Skin epidermis (tissue), 12 donors: ENCODE measurements around the gene FGF9.

Source experiments
- H3K27ac ChIP-seq, 21 experiments: fragments of 200-600 bp; sonication (generic) in 11 of 21; one replicate each; pipeline ENCODE4 v1.5.0; 2020; ENCODE audit warnings: mild to moderate bottlenecking in 3 of 21, inconsistent platforms in 2 of 21, moderate library complexity in 2 of 21
- H3K4me3 ChIP-seq, 7 experiments: fragments of 200-600 bp; sonication (generic) in 2 of 7; one replicate each; pipeline ENCODE4 v1.5.0; 2020; ENCODE audit warnings: inconsistent platforms in 2 of 7, mild to moderate bottlenecking in 2 of 7, moderate library complexity in 1 of 7

Gene FGF9

DNA sequence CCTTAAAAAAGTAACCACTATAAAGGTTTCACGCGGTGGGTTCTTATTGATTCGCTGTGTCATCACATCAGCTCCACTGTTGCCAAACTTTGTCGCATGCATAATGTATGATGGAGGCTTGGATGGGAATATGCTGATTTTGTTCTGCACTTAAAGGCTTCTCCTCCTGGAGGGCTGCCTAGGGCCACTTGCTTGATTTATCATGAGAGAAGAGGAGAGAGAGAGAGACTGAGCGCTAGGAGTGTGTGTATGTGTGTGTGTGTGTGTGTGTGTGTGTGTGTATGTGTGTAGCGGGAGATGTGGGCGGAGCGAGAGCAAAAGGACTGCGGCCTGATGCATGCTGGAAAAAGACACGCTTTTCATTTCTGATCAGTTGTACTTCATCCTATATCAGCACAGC is 30.6 kb downstream of the FGF9 start:
- Histone ChIP-seq H3K27ac (no peak overlapping the region), H3K4me3 (no peak overlapping the region)

DNA sequence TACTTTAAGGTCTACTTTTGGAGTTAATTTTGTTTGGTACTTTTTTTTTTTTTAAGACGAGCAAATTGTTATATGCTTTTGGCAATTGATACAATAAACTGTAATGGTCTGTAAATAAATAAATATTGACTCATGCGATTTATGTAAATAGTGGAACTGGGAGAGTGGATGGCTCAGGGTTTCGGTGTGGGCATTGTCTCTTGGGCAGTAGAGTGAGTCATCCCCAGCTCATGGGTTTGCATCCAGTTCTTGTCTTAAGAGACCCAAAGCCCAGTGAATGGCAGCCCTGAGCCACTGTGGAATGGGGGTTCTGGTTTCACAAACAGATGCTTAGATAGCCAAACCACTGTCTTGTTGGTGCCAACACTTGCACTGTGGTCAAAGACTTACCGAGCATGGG is 33.0 kb downstream of the FGF9 start:
- no peak overlapping the region for H3K27ac ChIP-seq
- no peak overlapping the region for H3K4me3 ChIP-seq

DNA sequence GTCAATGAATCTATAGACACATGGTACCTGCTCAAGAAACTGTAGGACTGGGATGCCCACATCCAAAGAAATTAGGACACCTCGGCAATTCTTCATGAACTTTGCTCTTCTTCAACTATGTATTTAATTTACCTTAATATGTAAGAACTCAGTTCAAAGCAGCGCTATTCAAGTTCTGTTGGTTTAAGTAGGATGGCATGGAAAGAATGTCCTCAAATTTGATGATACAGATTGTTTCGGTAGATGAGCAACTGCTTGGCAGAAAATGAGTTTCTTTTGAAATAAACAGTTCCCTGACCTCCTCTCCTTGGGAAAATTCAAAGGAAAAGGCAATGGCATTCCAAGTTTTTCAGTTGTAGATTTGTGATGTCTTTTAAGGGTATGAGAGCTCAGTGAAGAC is 36.7 kb downstream of the FGF9 start:
- Histone ChIP-seq H3K4me3 (no peak overlapping the region), H3K27ac (no peak overlapping the region)

DNA sequence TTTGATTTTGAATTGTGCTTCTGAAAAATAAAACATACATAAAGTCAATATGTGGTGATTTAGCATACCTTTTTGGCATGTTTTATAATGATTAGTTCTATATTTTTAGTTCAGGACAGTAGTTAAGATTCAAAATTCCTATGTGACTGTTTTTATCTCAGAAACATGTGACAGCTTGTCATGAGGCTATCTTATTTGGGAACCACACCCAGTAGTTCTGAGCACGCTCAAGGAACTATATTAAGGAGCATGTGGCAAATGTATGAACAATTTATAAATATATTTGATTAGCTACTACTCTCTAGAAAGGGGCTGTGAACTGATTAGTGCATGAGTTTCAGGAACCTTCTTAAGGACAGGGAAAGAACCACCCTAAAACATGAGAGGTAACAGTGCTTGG is 38.8 kb downstream of the FGF9 start:
- Histone ChIP-seq H3K27ac (no peak overlapping the region), H3K4me3 (no peak overlapping the region)

DNA sequence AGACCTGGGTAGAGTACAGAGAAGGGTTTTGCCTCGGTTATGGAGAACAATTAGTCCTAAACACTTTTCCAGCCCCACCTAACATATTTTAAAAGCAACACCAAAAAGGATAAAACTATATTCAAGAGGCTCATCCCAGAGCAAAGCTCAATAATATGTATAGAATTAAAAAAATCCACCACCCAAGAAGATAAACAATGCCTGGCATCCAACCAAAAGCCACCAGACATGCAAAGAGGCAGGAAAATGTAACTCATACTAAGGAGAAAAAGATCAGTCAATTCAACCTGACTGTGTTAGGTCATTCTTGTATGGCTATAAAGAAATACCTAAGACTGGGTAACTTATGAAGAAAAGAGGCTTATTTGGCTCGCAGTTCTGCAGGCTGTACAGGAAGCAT is 39.3 kb downstream of the FGF9 start:
- no peak overlapping the region for H3K4me3 ChIP-seq
- H3K27ac ChIP-seq, result no peak overlapping the region

GRCh38 chr13:21717817-21718216 is 46.9 kb downstream of the FGF9 start:
- no peak overlapping the region for H3K27ac ChIP-seq
- no peak overlapping the region for H3K4me3 ChIP-seq

GRCh38 chr13:21719463-21719862 is 48.6 kb downstream of the FGF9 start:
- H3K4me3 ChIP-seq, result no peak overlapping the region
- no peak overlapping the region for H3K27ac ChIP-seq

DNA sequence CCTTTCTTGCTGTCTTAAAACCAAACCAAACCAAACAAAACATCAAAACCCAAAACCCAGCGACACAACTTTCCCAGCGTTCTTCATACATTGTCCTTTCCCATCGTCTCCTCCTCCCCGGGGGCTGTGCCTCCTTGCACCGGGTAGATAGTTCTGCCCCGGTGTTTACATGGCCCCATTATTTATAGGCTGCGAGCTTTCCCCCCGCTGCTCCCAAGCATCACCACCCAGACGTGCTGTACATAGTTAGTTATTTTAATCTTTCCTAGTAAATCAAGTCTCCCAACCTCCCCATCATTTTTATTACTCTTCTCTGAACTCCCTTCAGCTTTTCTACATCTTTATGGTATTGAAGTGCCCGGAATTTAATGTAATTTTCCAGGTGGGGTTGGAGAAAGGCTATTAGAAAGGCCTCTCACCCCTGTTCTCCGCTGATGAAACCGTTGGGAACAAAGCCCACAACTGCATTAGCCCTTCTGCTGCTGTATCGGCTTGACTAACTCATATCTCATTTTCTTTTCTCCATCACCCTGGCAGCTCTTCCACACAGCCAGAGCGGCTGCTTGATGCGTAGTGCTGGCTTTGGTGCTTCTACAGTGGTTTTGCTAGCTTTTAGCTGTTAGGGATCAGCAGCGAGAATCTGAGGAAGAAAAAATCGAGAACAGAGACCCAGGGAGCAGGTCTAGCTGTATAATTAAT is 53.1 kb downstream of the FGF9 start:
- H3K4me3 ChIP-seq, result no peak overlapping the region
- no peak overlapping the region for H3K27ac ChIP-seq

DNA sequence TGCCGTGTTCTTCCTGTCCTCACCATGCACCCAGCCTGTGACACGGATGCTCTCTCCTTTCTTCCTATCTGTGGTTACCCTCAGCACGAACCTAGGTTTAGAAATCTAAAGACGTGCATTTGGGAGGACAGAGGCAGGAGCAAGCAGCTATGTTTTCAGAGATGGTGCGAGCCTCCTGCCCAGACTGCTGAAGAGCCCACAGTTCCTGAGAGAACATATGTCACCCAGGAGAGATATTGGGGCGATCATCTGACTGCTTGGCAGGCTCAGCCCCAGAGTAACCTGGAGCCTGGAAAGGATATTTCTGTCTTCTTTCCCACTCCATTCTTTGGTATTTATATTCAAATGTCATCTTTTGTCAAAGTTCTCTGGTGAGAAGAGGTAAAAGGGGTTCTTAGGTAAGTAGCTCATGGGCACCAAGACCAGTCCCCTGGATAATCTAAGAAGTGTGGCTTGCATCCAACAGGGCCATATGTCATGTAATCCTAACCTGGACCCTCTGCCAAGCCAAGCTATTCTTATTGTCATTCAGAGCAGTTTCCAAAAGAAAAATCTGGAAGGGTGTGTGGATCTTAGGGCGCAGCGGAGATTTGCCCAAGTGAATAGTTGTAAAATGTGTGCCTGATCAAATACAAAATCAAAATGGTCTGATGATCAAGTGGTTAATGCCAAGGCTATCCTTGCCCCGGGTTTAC is 59.5 kb downstream of the FGF9 start:
- Histone ChIP-seq H3K27ac (no peak overlapping the region), H3K4me3 (no peak overlapping the region)

- no peak overlapping the region for H3K4me3 ChIP-seq
- no peak overlapping the region for H3K27ac ChIP-seq
These were observed 62.8 kb downstream of the FGF9 start for GRCh38 chr13:21733475-21734263.

DNA sequence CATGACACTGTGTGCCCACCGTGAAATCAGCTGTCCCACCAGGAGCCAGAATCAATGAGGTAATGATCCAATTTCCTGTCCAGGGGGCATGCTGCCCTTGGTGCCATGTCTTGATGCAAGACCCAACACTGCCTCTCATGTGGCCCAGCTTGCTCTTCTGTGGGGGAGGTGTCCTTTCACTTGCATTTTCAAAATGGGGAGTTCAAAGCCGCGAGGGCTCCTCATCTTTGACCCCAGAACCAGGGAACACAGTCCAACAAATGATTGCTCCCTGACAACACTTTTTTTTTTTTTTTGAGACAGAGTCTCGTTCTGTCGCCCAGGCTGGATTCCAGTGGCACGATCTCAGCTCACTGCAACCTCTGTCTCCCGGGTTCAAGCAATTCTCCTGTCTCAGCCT is 64.1 kb downstream of the FGF9 start:
- H3K27ac ChIP-seq, result no peak overlapping the region
- no peak overlapping the region for H3K4me3 ChIP-seq

DNA sequence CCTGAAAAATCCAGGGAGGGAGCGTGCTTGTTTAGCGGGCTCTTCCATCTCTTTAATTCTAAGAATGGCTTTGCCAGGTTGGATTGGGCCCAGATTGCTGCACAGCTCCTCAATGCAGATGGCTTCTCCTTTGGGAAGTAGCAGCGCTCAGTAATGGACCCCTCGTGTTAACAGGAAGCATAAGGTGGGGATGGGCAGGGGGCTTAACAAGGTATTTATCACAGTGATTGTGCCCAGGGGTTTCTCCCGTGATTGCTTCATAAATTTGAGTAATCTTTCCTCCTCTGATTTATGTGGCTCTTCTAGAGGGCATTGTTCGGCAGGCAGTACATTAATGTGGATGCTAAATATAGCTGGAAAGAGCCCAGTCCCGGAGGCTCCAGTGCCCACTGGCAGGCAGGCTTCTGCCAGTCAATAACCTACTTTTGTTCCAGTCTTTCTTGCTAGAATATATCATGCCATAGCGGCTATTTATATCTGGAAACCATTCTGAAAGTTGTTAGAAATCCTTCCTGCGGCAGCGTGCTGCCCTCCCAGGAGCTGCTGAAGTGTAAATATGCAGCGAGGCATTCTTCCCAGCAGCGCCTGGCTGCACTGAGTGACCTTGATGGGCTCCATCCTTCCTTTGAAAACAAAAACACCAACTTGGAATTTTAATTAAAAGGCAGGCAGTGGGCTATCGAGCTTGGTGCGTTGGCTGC is 65.0 kb downstream of the FGF9 start:
- Histone ChIP-seq H3K4me3 (no peak overlapping the region), H3K27ac (no peak overlapping the region)

GRCh38 chr13:21736926-21737325 is 66.1 kb downstream of the FGF9 start:
- Histone ChIP-seq H3K4me3 (no peak overlapping the region), H3K27ac (no peak overlapping the region)

DNA sequence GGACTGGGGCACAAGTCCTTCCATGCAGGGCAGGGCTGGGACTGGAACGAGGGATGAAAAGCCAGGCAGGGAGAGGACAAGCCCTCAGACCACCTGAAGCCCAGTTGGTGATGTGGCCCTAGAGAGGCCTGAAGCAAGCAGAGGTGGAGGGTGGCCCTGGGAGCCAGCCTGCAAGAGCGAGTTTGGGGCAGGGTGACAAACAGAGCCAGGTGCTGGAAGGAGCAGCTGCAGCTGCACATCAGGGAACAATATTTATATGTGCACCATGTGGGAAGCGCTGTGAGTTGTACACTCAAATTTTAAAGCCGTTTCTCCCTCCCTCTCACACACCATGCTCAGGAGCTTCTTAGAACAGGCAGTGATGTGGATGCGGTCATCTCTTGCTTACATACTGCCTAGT is 67.8 kb downstream of the FGF9 start:
- Histone ChIP-seq H3K27ac (no peak overlapping the region), H3K4me3 (no peak overlapping the region)

GRCh38 chr13:21739771-21740170 is 68.9 kb downstream of the FGF9 start:
- H3K4me3 ChIP-seq, result no peak overlapping the region
- H3K27ac ChIP-seq, result no peak overlapping the region

- Histone ChIP-seq H3K4me3 (no peak overlapping the region), H3K27ac (no peak overlapping the region)
These were observed 70.6 kb downstream of the FGF9 start for GRCh38 chr13:21741396-21741979.

GRCh38 chr13:21742096-21742495 is 71.2 kb downstream of the FGF9 start:
- Histone ChIP-seq H3K4me3 (no peak overlapping the region), H3K27ac (no peak overlapping the region)

DNA sequence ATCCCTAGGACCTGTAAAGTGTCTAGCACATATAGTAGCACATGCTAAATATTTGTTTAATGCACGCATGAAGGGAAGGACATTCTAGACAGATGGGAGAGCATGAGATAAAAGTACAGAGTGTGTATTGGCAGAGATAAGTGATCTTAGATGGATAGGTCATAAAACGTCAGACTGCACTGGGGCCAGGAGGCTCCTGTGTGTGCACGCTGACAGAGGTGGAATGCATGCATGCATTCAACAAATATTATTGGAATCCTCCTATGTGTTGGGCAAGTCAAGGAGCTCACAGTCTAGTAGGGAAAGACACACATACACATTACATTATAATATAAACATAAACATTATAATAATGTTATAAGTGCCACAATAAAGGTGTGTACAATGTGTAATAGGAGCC is 73.3 kb downstream of the FGF9 start:
- Histone ChIP-seq H3K4me3 (no peak overlapping the region), H3K27ac (no peak overlapping the region)

- no peak overlapping the region for H3K4me3 ChIP-seq
These were observed 74.4 kb downstream of the FGF9 start for GRCh38 chr13:21745307-21745706.

GRCh38 chr13:21747456-21747855 is 76.6 kb downstream of the FGF9 start:
- Histone ChIP-seq H3K27ac (no peak overlapping the region), H3K4me3 (no peak overlapping the region)

More at GRCh38 chr13:21745307-21745706, 74.4 kb downstream of the FGF9 start:
- no peak overlapping the region for H3K27ac ChIP-seq
